Panc1 (cell line): Measurements from ENCODE around the gene CENPP. TPM values are rescaled to one million over a fixed set of nuclear protein-coding genes. Genes with fewer than 3 reads are reported as not detected.
"Not testable (repeated sequence)": the region's sequence is repeated elsewhere in the genome, so short reads cannot be mapped to it uniquely, and the experiment has no call there.

ENCODE experiments used
- ATAC-seq: fragments of 200-7000 bp; cut with Tn5 transposase; 2 replicates; pipeline ENCODE4 v1.9.1; 2020; ENCODE audit warnings: mild to moderate bottlenecking, moderate library complexity
- BruUV-seq: library from RNA; stranded (reverse); fragments of 400-500 nt; replicated peaks from 2 replicates; lab custom pipeline; 2021; lab: Mats Ljungman, UMichigan
- CTCF ChIA-PET: fragments of 300-600 bp; sonication (Branson Sonifier 250); formaldehyde crosslinking; loops from one replicate; lab custom pipeline; 2022; ENCODE audit warnings: antibody characterized with exemption; lab: Charles Lee
- POLR2A ChIA-PET: fragments of 300-600 bp; sonication (Branson Sonifier 250); formaldehyde crosslinking; loops from one replicate; lab custom pipeline; 2022; ENCODE audit warnings: antibody characterized with exemption; lab: Charles Lee
- DNase-seq: peaks from one replicate; pipeline ENCODE4 v3.0.0-alpha.2; 2010; ENCODE audit warnings: low read depth, low spot score
- H3K27ac ChIP-seq: 2 replicates; pipeline ENCODE4 v1.5.1; 2011; ENCODE audit warnings: mild to moderate bottlenecking, low read length, inconsistent platforms
- H3K27me3 ChIP-seq: fragments of 200-500 bp; sonication (Bioruptor generic); 2 replicates; pipeline ENCODE4 v1.6.0; 2014; ENCODE audit warnings: low read length, inconsistent platforms; ENCODE audit not compliant: control insufficient read depth, insufficient read depth
- H3K36me3 ChIP-seq: fragments of 200-500 bp; sonication (Bioruptor generic); 2 replicates; pipeline ENCODE4 v1.5.1; 2014; ENCODE audit warnings: inconsistent platforms, mild to moderate bottlenecking, low read length, moderate library complexity; ENCODE audit not compliant: control insufficient read depth, insufficient read depth
- H3K4me1 ChIP-seq: 2 replicates; pipeline ENCODE4 v1.5.1; 2011; ENCODE audit warnings: inconsistent platforms, mild to moderate bottlenecking, low read length, moderate library complexity; ENCODE audit not compliant: control insufficient read depth, insufficient read depth
- H3K4me3 ChIP-seq, 2 experiments: 2 replicates each; pipeline ENCODE4 v1.5.1; 2011 to 2012; ENCODE audit warnings: low read depth in 2 of 2, low read length in 2 of 2, mild to moderate bottlenecking in 2 of 2, inconsistent platforms in 1 of 2, moderate library complexity in 1 of 2
- H3K9me3 ChIP-seq: fragments of 200-500 bp; sonication (Bioruptor generic); 2 replicates; pipeline ENCODE4 v1.5.1; 2014; ENCODE audit warnings: low read depth, mild to moderate bottlenecking, inconsistent platforms, low read length, moderate library complexity; ENCODE audit not compliant: control insufficient read depth, insufficient read depth
- POLR2AphosphoS5 ChIP-seq: IDR thresholded peaks from 2 replicates; pipeline ENCODE4 v1.6.1; 2012; ENCODE audit warnings: mild to moderate bottlenecking, low read depth, low read length, moderate library complexity
- REST ChIP-seq, 2 experiments: IDR thresholded peaks; 2 replicates each; pipeline ENCODE4 v1.6.1; 2011 to 2012; ENCODE audit warnings: low read depth in 2 of 2, control low read depth in 1 of 2, low read length in 1 of 2, mild to moderate bottlenecking in 1 of 2, moderate library complexity in 1 of 2; ENCODE audit not compliant: insufficient read depth in 1 of 2
- SIN3A ChIP-seq: IDR thresholded peaks from 2 replicates; pipeline ENCODE4 v1.6.1; 2012; ENCODE audit warnings: low read depth, mild to moderate bottlenecking, low read length, moderate library complexity, borderline replicate concordance; ENCODE audit not compliant: insufficient read depth
- TCF7L2 ChIP-seq: IDR thresholded peaks from 2 replicates; pipeline ENCODE4 v1.6.1; 2011; ENCODE audit warnings: mild to moderate bottlenecking, low read depth, low read length, inconsistent platforms
- in situ Hi-C: cut with HindIII; loops from 2 replicates; pipeline ENCODE4 v1.10.0; 2016; ENCODE audit warnings: low sequenced_read_pairs, low pct_unique_long_range_greater_than_20kb
- intact Hi-C: fragments of 100-400 bp; cut with micrococcal nuclease; formaldehyde crosslinking; loops from one replicate; pipeline ENCODE4 v1.10.0; 2022; ENCODE audit not compliant: unreplicated experiment
- total RNA-seq: library from RNA; stranded (reverse); gene quantifications from one replicate; pipeline ENCODE4 v1.2.1, GENCODE V29; 2021; ENCODE audit not compliant: unreplicated experiment
- TF ChIP-seq, protein P1 (sequence below): fragments of 450-650 bp; IDR thresholded peaks from 2 replicates; pipeline ENCODE4 v1.5.1; 2017; ENCODE audit warnings: mild to moderate bottlenecking

The CENPP gene
- total RNA-seq, 1 experiment from 2014 or later = 6.7 TPM

GRCh38 chr9:92407818-92408217 is 82.1 kb downstream of the CENPP start:
- intact Hi-C loops = no loop called here
- Histone ChIP-seq H3K9me3 (no peaks in the 10 kb centered on the region), H3K4me3 (no peak overlapping the region), H3K36me3 (no peaks in the 10 kb centered on the region), H3K27ac (no peak overlapping the region), H3K27me3 (no peaks in the 10 kb centered on the region), H3K4me1 (no peaks in the 10 kb centered on the region)
- ATAC-seq (no peak), DNase-seq (no peak)
- in situ Hi-C loops = no loop called here
- ChIA-PET POLR2A (no interaction called here), CTCF (no interaction called here)
- no TSS peak for BruUV-seq
- TF ChIP-seq, protein P1, sequence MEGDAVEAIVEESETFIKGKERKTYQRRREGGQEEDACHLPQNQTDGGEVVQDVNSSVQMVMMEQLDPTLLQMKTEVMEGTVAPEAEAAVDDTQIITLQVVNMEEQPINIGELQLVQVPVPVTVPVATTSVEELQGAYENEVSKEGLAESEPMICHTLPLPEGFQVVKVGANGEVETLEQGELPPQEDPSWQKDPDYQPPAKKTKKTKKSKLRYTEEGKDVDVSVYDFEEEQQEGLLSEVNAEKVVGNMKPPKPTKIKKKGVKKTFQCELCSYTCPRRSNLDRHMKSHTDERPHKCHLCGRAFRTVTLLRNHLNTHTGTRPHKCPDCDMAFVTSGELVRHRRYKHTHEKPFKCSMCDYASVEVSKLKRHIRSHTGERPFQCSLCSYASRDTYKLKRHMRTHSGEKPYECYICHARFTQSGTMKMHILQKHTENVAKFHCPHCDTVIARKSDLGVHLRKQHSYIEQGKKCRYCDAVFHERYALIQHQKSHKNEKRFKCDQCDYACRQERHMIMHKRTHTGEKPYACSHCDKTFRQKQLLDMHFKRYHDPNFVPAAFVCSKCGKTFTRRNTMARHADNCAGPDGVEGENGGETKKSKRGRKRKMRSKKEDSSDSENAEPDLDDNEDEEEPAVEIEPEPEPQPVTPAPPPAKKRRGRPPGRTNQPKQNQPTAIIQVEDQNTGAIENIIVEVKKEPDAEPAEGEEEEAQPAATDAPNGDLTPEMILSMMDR = no peak
- no peak for TF ChIP-seq REST (IDR thresholded peaks at IDR 0.05; ENCODE audit: insufficient read depth in 1 of 2, low read depth in 2 of 2, low read length in 1 of 2)
- no peak for TF ChIP-seq POLR2AphosphoS5
- no peak for TF ChIP-seq SIN3A
- no peak for TF ChIP-seq TCF7L2

DNA sequence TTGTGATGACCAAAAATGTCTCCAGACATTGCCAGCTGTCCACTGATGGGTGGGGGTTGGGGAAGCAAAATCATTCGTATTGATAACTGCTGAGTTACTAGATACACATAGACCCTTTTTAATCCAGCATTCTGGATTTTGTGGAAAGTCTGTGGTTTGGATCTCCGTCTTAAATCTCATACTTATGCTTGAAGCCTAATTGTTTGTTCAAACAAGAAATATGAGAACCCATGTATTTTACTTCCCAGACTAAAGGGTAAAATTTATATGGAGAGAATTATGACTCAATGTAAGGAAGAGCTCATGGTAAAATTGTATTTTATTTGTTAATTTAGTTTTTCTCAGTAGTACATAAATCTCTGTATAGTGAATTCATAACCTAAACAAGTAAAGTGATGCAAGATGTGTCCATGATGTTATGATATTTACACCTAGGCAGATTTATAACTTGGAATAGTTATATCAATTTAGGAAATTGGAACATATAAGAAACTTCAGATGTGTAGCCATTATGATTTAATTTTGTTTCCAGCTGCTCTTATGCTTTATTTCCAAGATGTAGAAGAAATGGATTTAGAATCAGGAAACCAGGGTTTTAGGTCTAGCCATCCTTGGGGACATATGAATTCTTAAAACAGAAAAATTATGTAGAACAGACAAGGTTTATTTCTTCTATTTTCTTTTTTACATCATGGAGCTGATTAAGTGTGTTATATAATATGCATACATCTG is 83.2 kb downstream of the CENPP start:
- in situ Hi-C loops = no loop called here
- no TSS peak for BruUV-seq
- intact Hi-C loops = no loop called here
- DNase-seq (no peak), ATAC-seq (no peak)
- no peaks in the 10 kb centered on the region for H3K4me1 ChIP-seq
- H3K4me3 ChIP-seq = no peak overlapping the region
- CTCF ChIA-PET = interaction anchor here (0.6 kb wide), 1 partner anchor 332 kb away, joined by 4 read pairs; no protein-coding TSS in a partner anchor
- no peaks in the 10 kb centered on the region for H3K9me3 ChIP-seq
- H3K27ac ChIP-seq = no peak overlapping the region
- H3K36me3 ChIP-seq = no peaks in the 10 kb centered on the region
- no peaks in the 10 kb centered on the region for H3K27me3 ChIP-seq
- TF ChIP-seq REST (IDR thresholded peaks at IDR 0.05; ENCODE audit: insufficient read depth in 1 of 2, low read depth in 2 of 2, low read length in 1 of 2) (no peak), POLR2AphosphoS5 (no peak), TCF7L2 (no peak), SIN3A (no peak)
- TF ChIP-seq, protein P1 = no peak
- POLR2A ChIA-PET = no interaction called here

DNA sequence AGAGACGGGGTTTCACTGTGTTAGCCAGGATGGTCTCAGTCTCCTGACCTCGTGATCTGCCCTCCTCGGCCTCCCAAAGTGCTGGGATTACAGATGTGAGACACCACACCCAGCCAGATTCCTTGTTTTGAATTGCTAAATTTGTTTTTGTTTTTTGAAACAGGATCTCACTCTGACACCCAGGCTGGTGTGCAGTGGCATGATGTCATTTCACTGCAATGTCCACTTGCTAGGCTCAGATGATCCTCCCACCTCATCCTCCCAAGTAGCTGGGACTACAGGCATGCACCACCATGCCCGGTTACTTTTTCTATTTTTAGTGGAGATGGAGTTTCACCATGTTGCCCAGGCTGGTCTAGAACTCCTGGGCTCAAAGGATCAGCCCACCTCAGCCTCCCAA is 85.4 kb downstream of the CENPP start:
- CTCF ChIA-PET, DNase-seq: not testable (repeated sequence)

More for the DNA sequence above, 85.4 kb downstream of the CENPP start:
- H3K9me3 ChIP-seq, H3K4me3 ChIP-seq, ATAC-seq, H3K27me3 ChIP-seq, H3K4me1 ChIP-seq, intact Hi-C loops, POLR2A ChIA-PET, H3K36me3 ChIP-seq, BruUV-seq, in situ Hi-C loops, H3K27ac ChIP-seq: not testable (repeated sequence)
